Measurements from ENCODE around the gene ADD3. TPM values are rescaled to one million over a fixed set of nuclear protein-coding genes. Genes with fewer than 3 reads are reported as not detected.

Gene ADD3
- total and polyA plus RNA-seq, 2 donors (not counting 3 experiments of a cell fraction or from before 2014, with no cell fraction given): 14.9 to 55.2 TPM

DNA sequence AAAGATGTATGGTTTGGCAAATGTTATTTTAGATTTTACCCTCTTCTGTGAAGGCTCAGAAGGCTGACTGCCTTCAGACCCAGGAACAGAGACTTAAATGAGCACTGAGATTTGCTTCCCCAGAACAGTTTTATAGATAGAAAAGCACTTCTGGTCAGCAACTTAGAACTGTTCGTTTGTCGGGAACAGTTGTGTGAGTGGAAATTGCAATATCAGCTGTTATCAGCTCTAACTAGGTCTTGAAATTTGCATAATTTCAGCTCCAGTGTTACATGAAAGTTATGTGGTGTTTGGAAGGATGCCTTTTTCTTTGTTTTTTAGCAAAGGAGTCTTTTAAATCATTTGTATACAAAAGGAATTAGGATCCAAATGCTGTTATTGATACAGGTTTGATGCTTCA is 115.8 kb downstream of the ADD3 start:
- H3K27me3 ChIP-seq (ENCODE audit: control insufficient read depth in 2 of 2, insufficient read depth in 2 of 2, low read length in 2 of 2): no peaks in the 10 kb centered on the region
- POLR2A ChIA-PET: no interaction called here
- CTCF ChIA-PET: no interaction called here
- no peaks in the 10 kb centered on the region for H3K79me2 ChIP-seq (ENCODE audit: control insufficient read depth, insufficient read depth, low read length)
- no peaks in the 10 kb centered on the region for H3K9me3 ChIP-seq (replicated peaks; ENCODE audit: control insufficient read depth, insufficient read depth, low read length)
- TF ChIP-seq MYC (IDR thresholded peaks at IDR 0.05; ENCODE audit: low read depth, low read length) (no peak), GATA2 (IDR thresholded peaks at IDR 0.05; ENCODE audit: insufficient read depth, insufficient read length, low read depth, low read length) (no peak), FOS (IDR thresholded peaks at IDR 0.05; ENCODE audit: borderline replicate concordance, insufficient read depth, low read length) (no peak), POLR2A (IDR thresholded peaks at IDR 0.05; ENCODE audit: low read depth, low read length) (no peak), POLR2AphosphoS5 (IDR thresholded peaks at IDR 0.05; ENCODE audit: insufficient read depth, low read depth, low read length) (no peak), JUN (IDR thresholded peaks at IDR 0.05; ENCODE audit: borderline replicate concordance, insufficient read depth, insufficient read length, low read depth) (no peak), EZH2 (IDR thresholded peaks at IDR 0.05; ENCODE audit: borderline replicate concordance, low read depth, low read length, severe bottlenecking) (no peak)
- FAIRE-seq (no peak), DNase-seq (ENCODE audit: low read depth, low spot score) (no peak)
- H3K36me3 ChIP-seq (ENCODE audit: control insufficient read depth in 2 of 2, extremely low read depth in 1 of 2, insufficient read depth in 2 of 2, low read length in 2 of 2): peaks cover 0 to 2% of the 10 kb centered on the region in 2 experiments
- no peak overlapping the region for H2AFZ ChIP-seq (ENCODE audit: low read depth, low read length)
- no peak overlapping the region for H3K9ac ChIP-seq (replicated peaks; ENCODE audit: extremely low read depth, insufficient read depth, low read length)
- H4K20me1 ChIP-seq (replicated peaks; ENCODE audit: control insufficient read depth, extremely low read depth, insufficient read depth, low read length): no peaks in the 10 kb centered on the region
- H3K27ac ChIP-seq (ENCODE audit: insufficient read depth, low read depth, low read length): no peak overlapping the region
- no peak overlapping the region for H3K4me2 ChIP-seq (ENCODE audit: insufficient read depth, low read length)
- no TSS peak for BruUV-seq (replicated peaks)
- dilution Hi-C loops (cut with MboI; ENCODE audit: extremely low pct_ligation_motif_present, low sequenced_read_pairs) (no loop called here), intact Hi-C loops (cut with micrococcal nuclease) (no loop called here)
- no peak overlapping the region for H3K4me3 ChIP-seq (replicated peaks in 1 of 3; ENCODE audit: insufficient read depth in 1 of 3, low read depth in 1 of 3, low read length in 3 of 3)
- no peaks in the 10 kb centered on the region for H3K9me1 ChIP-seq (replicated peaks; ENCODE audit: control insufficient read depth, extremely low read depth, insufficient read depth, low read length)
- no peaks in the 10 kb centered on the region for H3K4me1 ChIP-seq (ENCODE audit: control insufficient read depth, extremely low read depth, insufficient read depth, low read length)

- no TSS peak for BruUV-seq (replicated peaks)
- Histone ChIP-seq H3K36me3 (ENCODE audit: control insufficient read depth in 2 of 2, extremely low read depth in 1 of 2, insufficient read depth in 2 of 2, low read length in 2 of 2) (peaks cover 4 to 5% of the 10 kb centered on the region in 2 experiments), H3K79me2 (ENCODE audit: control insufficient read depth, insufficient read depth, low read length) (no peaks in the 10 kb centered on the region), H3K27ac (ENCODE audit: insufficient read depth, low read depth, low read length) (no peak overlapping the region), H3K4me1 (ENCODE audit: control insufficient read depth, extremely low read depth, insufficient read depth, low read length) (no peaks in the 10 kb centered on the region), H3K4me3 (replicated peaks in 1 of 3; ENCODE audit: insufficient read depth in 1 of 3, low read depth in 1 of 3, low read length in 3 of 3) (no peak overlapping the region), H2AFZ (ENCODE audit: low read depth, low read length) (no peak overlapping the region), H3K9me1 (replicated peaks; ENCODE audit: control insufficient read depth, extremely low read depth, insufficient read depth, low read length) (no peaks in the 10 kb centered on the region), H3K4me2 (ENCODE audit: insufficient read depth, low read length) (no peak overlapping the region), H3K9me3 (replicated peaks; ENCODE audit: control insufficient read depth, insufficient read depth, low read length) (no peaks in the 10 kb centered on the region), H3K9ac (replicated peaks; ENCODE audit: extremely low read depth, insufficient read depth, low read length) (no peak overlapping the region), H4K20me1 (replicated peaks; ENCODE audit: control insufficient read depth, extremely low read depth, insufficient read depth, low read length) (no peaks in the 10 kb centered on the region), H3K27me3 (ENCODE audit: control insufficient read depth in 2 of 2, insufficient read depth in 2 of 2, low read length in 2 of 2) (no peaks in the 10 kb centered on the region)
- intact Hi-C loops (cut with micrococcal nuclease): no loop called here
- dilution Hi-C loops (cut with MboI; ENCODE audit: extremely low pct_ligation_motif_present, low sequenced_read_pairs): loop anchor here (25.0 kb wide), 1 partner anchor 158 kb away; no protein-coding TSS in a partner anchor
- FAIRE-seq: no peak
- ChIA-PET CTCF (interaction anchor here (1.3 to 4.9 kb wide), 2 partner anchors 9 to 245 kb away, joined by 5 to 39 read pairs; no protein-coding TSS in a partner anchor), POLR2A (no interaction called here)
- no peak for DNase-seq (ENCODE audit: low read depth, low spot score)
- no peak for TF ChIP-seq EZH2 (IDR thresholded peaks at IDR 0.05; ENCODE audit: borderline replicate concordance, low read depth, low read length, severe bottlenecking)
- TF ChIP-seq, protein P1, sequence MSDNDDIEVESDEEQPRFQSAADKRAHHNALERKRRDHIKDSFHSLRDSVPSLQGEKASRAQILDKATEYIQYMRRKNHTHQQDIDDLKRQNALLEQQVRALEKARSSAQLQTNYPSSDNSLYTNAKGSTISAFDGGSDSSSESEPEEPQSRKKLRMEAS (IDR thresholded peaks at IDR 0.05; ENCODE audit: insufficient read depth, insufficient read length): no peak
- no peak for TF ChIP-seq POLR2A (IDR thresholded peaks at IDR 0.05; ENCODE audit: low read depth, low read length)
- no peak for TF ChIP-seq FOS (IDR thresholded peaks at IDR 0.05; ENCODE audit: borderline replicate concordance, insufficient read depth, low read length)
- TF ChIP-seq MYC (IDR thresholded peaks at IDR 0.05; ENCODE audit: low read depth, low read length): no peak
- no peak for TF ChIP-seq JUN (IDR thresholded peaks at IDR 0.05; ENCODE audit: borderline replicate concordance, insufficient read depth, insufficient read length, low read depth)
- TF ChIP-seq, protein P2, sequence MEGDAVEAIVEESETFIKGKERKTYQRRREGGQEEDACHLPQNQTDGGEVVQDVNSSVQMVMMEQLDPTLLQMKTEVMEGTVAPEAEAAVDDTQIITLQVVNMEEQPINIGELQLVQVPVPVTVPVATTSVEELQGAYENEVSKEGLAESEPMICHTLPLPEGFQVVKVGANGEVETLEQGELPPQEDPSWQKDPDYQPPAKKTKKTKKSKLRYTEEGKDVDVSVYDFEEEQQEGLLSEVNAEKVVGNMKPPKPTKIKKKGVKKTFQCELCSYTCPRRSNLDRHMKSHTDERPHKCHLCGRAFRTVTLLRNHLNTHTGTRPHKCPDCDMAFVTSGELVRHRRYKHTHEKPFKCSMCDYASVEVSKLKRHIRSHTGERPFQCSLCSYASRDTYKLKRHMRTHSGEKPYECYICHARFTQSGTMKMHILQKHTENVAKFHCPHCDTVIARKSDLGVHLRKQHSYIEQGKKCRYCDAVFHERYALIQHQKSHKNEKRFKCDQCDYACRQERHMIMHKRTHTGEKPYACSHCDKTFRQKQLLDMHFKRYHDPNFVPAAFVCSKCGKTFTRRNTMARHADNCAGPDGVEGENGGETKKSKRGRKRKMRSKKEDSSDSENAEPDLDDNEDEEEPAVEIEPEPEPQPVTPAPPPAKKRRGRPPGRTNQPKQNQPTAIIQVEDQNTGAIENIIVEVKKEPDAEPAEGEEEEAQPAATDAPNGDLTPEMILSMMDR (IDR thresholded peaks at IDR 0.05; ENCODE audit: extremely low read depth in 1 of 2, insufficient read depth in 1 of 2, low read depth in 1 of 2, low read length in 2 of 2): no peak
Measured at GRCh38 chr10:110129490-110129889, 121.7 kb downstream of the ADD3 start.
